ENCODE measurements around the gene FNDC1.
"Not testable (repeated sequence)": the region's sequence is repeated elsewhere in the genome, so short reads cannot be mapped to it uniquely, and the experiment has no call there.

FNDC1 gene

DNA sequence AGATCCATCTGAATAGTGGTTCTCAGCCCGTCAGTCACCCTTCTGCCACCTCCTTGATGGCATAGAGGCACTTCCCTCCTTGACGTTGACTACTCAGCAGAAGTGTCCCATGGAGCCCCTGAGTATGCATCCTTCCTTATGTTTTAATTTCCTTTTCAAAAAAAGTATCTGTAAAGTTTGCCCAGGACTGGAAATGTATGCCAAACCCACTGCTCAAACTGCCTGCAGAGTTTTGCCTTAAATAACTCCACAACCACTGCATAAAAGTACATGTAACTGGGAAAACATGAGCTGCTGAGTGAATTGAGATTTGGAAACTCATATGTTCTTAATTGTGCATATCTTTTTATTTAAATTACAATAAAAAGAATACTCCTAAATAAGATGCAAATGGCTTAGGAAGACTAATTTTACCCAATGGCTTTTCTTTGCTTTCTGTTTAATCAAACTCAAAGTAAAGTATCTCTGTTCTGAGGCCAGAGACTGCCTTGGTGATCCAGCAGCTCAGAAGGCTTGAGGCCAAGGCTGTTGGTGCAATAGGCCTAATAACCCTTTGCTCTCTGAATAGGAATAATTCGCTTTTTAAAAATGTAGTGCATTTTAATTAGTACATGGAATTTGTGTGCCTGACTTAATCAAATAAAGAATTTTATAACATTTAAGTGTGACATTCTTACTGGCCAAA, 90.4 kb downstream of the FNDC1 start:
- DNase-seq, result no peak

DNA sequence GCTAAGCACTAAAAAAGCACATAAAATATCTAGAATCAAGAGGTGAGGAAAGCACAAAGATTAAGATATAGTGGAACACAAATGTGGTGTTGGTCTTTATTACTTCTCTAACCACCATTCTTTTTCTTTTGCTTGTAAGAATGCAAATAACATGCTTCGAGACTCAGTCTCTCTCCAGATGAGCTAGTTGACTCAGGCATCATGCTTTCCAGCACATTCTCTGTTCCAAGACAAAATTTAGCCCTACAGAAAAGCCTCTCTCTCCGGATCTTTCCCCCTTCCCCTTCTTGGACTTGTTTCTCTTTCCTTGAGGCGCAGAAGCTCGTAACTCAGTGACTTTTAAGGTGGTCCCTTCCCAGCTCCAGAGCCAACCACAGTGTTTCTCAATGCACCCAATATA, 91.0 kb downstream of the FNDC1 start:
- no peak for DNase-seq

DNA sequence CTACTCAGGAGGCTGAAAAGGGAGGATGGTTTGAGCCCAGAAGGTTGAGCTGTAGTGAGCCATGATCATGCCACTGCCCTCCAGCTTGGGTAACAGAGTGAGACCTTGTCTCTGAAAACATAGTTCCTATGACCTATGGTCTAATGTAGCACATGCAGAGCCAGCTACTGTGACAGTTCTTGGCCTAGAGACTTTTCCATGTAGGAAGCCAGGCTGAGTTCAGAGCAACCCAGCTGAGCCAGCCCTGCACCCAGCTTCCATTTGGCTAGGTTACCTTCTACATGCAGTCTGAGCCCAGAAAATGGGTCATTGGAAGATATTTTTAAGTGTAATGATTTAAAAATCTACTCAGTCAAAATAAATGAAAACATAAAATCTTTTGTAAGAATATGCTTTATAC, 92.8 kb downstream of the FNDC1 start:
- DNase-seq, result no peak

DNA sequence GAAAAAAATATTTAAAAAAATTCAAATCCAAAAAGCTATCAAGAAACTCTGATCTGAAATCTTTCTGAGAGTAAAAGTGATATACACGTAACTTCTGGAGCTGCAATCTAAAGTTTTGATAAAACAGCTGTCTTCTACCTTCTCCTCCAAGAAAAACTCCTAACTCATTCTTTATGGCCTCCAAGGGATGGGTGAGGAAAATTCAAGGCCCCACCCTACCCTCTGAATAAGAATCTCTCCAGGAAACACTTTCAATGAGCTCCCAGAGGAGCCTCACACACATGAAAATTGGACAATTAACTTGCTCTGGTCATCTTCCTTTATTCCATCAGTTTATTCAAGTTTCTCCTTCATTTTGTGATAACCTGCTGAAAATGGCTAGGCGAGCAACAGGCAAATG, 93.4 kb downstream of the FNDC1 start:
- no peak for DNase-seq

DNA sequence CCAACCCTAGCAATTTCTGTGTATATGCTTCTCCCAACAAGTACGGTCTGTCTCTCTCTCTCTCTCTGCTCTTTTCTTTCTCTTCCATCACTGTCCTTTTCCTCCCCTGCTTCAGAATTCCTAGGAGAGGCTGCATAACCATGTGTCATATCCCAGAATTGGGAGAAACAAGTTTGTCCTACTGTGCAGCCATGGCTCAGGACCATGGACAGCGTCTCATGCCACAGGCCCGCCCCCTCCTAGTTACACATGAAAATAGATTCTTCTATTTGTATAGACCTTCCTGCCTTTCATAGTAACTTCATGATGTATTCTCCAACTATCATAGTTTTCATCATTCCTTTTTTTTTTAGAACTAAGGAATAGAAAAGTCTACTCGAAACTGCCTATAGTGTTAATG, 98.0 kb downstream of the FNDC1 start:
- peak in 3 of 4 experiments; percentile 2 to 40 (median 23) for DNase-seq

DNA sequence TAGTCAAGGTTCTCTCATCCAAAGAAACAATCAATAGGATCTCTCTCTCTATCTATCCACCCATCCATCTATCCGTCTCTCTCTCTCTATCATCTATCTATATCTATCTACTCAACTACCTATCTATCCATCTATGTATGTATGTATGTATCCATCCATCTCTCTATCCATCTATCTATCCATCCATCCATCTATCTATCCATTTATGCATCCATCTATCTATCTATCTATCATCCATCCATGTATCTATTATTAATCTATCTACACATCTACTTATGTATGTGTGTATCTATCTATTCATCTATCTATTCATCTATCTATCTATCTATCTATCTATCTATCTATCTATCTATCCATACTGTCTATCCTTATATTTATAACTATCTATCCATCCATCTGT, 99.3 kb downstream of the FNDC1 start:
- DNase-seq, result no peak

DNA sequence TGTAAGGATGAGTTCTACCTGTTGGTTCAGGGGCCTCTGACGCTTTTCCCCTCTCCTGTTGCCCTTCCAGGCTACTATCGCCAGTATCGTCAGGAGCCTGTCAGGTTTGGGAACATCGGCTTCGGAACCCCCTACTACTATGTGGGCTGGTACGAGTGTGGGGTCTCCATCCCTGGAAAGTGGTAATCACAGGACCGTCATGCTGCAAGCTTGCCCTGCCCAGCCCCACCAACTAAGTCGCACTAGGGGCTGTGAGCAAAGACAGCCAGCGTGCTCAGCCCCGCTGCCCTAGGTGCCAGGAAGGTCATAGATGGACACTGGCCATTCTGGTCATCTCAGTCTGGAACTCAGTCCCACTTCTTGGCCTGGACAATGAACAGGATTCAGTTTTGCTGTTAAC, 102.1 kb downstream of the FNDC1 start:
- DNase-seq, result no peak

DNA sequence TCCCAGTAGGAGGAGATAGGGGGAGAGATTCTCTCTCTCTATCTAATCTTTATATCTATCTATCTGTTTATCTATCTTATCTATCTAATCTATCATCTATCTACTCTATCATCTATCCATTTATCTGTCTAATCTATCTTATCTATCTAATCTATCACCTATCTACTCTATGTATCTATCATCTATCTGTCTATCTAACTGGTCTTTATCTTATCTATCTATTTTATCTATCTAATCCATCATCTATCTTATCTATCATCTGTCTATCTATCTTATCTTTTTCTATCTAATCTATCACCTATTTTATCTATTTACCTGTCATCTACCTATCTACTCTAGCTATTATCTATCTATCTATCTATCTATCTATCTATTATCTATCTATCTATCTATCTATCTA, 109.4 kb downstream of the FNDC1 start:
- DNase-seq, result no peak

DNA sequence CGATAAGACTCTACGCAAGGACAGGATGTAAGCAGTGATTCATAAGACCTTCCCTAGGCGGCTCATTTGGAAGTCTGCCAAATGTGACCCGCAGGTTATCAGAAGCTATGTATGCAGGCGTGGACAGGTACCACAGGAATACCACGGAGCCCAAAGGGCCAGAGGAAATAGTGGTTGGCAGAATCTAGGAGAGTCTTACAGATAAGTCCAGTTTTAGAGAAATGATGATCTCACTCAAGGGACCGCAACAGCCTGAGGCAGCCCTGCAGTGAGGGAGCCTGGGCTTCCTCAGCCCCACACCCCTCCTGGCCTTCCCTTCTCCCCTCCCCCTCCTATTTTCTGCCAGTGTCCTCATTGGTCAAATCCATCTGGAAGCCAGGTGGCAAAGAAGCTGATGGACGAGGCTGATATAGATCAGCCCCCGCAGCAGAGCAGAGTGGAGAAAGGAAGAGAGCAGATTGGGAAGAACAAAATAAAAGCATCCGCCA, 110.6 kb downstream of the FNDC1 start:
- DNase-seq, result no peak

DNA sequence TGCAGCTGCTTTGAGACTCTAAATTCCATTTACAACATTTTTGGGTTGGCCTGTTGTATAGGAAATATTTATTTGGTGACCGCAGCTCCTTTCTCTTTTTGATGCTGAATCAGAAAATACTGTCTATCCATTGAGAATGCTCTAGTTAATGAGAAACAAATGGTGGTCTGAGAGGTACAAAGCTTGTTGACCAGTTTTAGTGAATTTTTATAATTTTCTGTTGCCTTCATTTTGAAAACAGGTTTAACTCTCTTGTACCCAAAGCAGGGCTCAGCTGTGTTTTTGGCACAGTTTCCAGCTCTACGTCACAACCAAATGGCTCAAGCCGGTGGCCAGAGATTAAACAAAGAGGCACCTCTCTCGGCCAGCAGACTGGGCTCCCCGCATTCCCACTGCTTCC, 113.2 kb downstream of the FNDC1 start:
- no peak for DNase-seq

DNA sequence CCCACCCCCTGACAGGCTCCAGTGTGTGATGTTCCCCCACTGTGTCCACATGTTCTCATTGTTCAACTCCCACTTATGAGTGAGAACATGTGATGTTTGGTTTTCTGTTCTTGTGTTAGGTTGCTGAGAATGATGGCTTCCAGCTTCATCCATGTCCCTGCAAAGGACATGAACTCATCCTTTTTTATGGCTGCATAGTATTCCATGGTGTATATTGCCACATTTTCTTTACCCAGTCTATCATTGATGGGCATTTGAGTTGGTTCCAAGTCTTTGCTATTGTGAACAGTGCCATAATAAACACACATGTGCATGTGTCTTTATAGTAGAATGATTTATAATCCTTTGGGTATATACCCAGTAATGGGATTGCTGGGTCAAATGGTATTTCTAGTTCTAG, 115.5 kb downstream of the FNDC1 start:
- not testable (repeated sequence) for DNase-seq

DNA sequence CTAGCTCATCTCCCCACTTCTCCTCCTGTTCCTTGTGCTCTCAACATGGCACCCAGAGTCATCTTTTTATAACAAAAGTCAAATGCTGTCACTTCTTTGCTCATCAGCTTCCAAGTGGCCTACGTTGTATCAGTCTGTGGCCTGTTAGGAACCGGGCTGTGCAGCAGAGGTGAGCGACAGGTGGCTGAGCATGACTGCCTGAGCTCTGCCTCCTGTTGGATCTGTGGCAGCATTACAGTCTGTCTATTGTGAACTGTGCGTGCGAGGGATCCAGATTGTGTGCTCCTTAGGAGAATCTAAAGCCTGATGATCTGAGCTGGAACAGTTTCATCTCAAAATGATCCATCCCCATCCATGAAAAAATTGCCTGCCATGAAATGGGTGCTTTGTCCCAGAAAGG, 129.6 kb downstream of the FNDC1 start:
- no peak for DNase-seq

DNA sequence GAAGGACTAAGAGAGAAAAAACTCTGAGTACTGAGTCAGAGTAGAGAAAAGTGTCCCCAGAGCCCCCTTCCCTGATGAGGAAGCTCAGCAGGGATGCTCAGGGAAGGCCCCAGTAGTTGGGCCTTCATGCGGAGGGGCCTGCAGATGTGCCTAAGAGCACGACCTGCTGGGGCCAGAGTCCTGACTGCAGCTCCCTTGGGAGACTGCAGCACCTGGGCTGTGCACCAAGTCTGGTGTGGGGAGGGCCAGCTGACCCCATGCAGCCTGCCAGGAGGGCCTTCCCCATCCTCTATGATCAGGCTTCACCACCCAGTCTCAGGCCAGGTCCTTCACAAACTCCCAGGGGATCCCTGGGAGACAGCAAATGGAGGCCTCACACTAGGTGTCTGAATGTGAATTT, 130.4 kb downstream of the FNDC1 start:
- DNase-seq, result no peak

DNA sequence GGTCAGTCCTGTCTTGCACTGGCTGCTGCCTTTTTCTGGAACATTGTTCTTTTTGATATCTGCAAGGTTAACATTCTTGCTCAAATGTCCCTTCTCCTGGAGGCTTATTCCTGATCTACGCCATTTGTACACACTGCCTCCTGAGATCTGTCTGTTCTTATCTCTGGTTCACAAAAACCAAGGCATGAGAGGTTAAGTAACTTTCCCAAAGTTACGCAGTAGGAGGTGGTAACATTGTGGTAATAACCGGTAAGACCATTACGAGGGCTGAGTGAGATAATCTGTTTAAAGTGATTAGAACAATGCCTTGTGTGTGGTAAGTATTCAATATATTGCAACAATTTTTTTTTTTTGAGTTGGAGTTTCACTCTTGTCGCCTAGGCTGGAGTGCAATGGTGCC, 132.1 kb downstream of the FNDC1 start:
- no peak for DNase-seq

DNA sequence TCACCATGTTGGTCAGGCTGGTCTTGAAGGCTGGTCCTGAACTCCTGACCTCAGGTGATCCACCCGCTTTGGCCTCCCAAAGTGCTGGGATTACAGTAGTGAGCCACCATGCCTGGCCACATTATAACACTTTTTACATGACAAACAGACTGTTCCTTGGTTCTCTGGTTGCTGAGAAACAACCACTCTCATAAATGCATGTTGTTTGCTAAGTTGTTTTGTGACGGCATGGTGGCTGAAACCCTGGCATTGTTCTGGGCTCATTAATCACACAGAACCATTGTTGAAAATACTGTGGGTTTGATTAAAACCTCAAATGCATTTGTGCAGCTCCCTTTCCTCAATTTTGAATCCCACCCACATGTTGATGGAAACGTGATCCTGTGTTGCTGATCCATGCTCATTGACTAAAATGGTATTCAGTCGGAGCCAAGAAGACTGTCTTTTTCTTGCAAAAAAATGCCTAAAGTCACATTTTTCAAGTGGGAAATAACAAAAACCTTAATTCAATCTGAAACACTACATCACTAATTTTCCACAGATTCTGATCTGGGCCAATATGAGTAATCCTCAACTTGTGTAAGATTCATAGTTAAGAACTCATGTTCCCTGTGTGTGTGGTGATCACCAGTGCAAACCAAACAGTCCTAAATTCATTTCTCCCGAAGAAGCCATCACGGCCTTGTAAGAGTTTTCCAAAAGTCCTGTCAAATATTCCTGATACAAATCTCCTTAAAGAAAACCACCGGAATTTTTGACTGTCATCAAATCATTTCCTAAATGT, 132.8 kb downstream of the FNDC1 start:
- DNase-seq, result no peak

DNA sequence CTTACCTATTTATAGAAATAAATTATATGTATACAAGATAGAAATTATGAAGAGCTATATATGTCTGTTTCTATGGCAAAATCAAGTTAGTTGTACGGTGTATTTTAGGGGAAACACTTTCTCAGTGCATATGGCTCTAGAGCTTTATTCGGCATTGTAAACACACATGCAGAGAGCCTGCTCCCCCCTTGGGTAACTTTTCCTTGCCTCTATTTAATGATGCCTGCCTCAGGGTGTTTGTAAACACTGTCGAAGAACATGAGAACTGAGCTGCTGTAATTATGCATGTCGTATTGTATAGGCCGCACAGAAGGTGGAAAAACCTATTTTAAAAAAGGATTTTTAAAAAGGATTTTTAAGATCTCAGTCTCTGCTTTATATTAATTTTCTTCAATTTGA, 133.4 kb downstream of the FNDC1 start:
- no peak for DNase-seq

DNA sequence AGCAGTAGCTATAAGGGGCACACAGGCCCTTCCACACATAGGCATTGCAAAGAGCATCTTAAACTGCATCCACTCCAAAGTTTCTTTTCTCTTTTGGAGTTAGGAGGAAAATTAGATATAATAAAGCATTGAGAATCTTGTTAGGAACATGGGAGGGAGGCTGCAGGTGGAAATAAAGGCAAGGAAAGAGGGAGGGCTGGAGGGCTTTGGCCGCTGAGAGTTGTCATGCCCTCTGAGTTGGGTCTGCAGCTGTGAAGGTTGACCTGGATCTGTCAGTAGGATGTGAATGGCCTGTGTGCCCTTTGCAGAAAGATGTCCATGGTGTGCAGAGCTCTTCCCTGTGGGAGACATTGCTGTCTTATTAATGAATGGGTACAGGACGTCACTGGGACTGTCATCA, 134.0 kb downstream of the FNDC1 start:
- DNase-seq, result no peak

DNA sequence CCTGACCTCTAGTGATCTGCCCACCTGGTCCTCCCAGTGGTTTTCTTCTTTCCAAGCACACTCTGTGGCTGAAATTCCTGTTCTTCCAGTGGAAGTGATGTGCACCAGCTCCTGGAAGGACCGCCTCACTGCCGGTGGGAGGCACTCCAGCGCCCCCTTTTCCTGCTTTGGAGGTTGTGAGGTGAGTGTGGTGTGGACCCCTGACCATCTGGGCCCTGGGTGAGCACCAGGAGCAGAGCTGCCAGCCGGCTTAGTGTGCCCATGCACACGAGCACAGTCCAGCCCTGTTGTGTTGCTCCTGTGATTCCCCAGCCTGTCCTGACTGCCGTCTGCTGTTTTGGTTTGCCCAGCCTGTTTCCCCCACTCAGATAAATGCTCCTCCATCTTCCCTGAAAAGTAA, 134.6 kb downstream of the FNDC1 start:
- no peak for DNase-seq

DNA sequence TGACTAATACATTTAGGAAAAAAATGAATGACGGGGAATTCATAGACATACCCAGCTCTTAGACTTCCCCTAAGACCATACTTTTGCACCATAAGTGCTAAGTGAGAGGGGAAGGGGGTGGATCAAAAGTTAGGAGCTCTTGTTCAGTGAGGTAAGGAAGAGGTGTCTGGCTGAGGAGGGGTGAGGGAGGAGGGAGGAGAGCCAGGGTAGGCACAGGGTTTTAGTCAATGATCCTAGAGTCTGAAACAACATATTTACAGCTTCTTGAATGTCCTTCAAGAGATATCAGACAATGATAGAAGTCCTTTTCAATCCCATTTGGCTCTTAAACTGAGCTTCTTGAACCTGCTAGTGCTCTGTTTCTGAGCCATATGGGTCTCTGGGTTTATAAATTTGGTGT, 135.4 kb downstream of the FNDC1 start:
- no peak for DNase-seq

DNA sequence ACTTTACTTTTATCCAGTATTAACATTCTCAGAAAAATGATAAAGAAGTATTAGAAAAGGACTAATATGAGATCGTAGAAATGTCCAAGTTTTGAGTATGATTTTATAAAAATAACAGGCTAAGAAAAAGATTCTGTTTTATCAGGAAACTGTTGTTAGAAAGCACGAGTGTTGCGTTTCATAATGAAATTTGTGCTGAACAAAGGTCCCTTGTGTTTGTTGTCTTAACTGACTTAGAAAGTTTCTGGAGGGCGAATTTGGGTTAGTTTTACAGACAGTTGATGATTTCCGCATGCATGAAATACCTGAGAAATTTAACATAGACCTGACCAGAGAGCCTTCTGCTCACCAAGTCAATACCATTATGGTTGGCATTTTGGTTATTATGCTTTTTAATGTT, 136.0 kb downstream of the FNDC1 start:
- DNase-seq, result no peak

DNA sequence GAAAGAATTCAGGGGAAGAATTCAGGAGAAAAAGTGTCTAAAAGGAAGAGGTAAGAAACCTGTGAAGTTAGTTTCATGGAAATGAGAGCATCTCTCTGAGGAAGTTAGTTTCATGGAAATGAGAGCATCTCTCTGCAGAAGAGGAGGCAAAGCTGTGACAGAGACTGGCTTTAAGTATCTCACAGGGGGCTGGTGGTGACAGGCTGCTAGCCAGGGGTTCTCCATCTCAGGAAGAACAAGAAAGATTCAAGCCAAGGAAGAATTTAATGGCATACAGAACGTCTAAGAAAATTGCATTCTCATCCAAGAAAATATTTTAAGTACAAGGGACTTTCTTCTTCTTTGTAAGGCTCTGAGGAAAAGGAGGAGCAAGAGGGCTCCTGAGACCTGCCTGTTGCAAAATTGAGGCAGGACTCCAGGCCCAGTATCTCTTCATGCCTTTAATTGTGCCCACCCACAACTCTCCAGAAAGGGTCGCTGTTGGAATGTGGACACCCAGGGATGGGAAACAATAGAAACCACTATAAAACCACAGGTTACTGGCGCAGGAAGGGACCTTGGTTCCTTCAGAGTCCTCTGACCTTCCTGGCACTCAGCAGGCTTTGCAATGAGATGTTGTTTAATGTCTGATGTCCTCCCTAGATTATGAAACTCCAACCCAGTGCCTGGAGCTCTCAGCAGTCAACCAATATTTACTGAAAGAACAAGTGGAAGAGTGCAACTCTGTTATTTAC, 136.8 kb downstream of the FNDC1 start:
- DNase-seq, result no peak

DNA sequence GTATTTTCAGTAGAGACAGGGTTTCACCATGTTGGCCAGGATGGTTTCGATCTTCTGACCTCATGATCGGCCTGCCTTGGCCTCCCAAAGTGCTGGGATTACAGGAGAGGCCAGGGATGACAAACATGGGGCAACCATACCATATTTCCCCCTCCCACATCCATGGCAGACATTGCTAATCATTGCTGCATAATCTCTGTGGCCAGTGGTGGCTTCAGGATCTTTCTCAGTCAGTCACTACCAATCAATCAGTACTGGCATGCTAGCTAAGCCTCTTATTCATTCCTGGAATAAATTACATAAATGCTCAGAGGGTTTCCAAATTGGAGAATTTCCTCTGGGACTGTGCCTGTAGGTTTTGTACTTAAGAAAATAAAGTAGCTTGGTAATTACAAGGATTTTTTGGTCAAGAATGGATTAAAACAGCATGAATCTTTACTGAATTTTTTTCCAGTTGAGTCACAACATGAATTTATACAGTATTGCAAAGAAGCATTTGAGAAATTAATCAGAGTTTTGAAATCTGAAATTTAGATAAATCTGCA, 138.1 kb downstream of the FNDC1 start:
- DNase-seq, result no peak

DNA sequence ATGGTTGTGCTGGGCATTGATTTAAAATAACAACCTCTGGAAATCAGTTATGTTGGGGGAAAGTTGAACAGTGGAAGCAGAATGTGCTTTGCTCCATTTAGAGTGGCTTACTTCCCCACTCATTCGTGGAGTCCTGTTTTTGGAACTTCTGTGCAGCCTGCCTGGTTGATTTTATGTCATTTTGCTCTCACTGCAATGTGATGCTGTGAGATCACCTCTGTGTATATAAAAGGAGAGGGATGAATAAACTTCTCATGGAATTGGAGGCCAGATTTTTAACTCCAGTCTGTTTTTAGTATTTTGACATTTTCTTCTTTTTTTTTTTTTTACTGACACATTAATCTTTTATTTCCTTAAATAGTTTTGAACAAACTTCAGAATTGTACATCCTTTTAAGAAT, 139.0 kb downstream of the FNDC1 start:
- DNase-seq, result no peak

Data from suppressor macrophage (primary cell).